Tibial nerve (tissue), 4 donors: ENCODE measurements around the gene VASP. TPM values are rescaled to one million over a fixed set of nuclear protein-coding genes. Genes with fewer than 3 reads are reported as not detected.

ENCODE experiments used
- DNase-seq, 2 donors: peaks; one replicate each; pipeline ENCODE4 v3.0.0-alpha.2; 2019; ENCODE audit warnings: low spot score in 2 of 2
- H3K27ac ChIP-seq, 4 donors: fragments of 200-600 bp; sonication (generic) in 3 of 4; one replicate each; pipeline ENCODE4 v1.5.1; 2017 to 2019; ENCODE audit warnings: mild to moderate bottlenecking in 1 of 4
- H3K27me3 ChIP-seq, 2 donors: fragments of 200-600 bp; sonication (generic) in 1 of 2; one replicate each; pipeline versions ENCODE4 v1.5.1 to v1.6.0; 2017 to 2019
- H3K36me3 ChIP-seq, 3 donors: fragments of 200-600 bp; sonication (generic); one replicate each; pipeline ENCODE4 v1.5.1; 2018 to 2019
- H3K4me1 ChIP-seq, 4 donors: fragments of 200-600 bp; sonication (generic) in 3 of 4; one replicate each; pipeline ENCODE4 v1.5.1; 2017 to 2019
- H3K4me3 ChIP-seq, 4 donors: fragments of 200-600 bp; sonication (generic) in 3 of 4; one replicate each; pipeline ENCODE4 v1.5.1; 2017 to 2019; ENCODE audit warnings: mild to moderate bottlenecking in 1 of 4, moderate library complexity in 1 of 4
- H3K9me3 ChIP-seq, 4 donors: fragments of 200-600 bp; sonication (generic) in 3 of 4; one replicate each; pipeline ENCODE4 v1.5.1; 2017 to 2019
- EP300 ChIP-seq, 2 donors: sonication (generic); formaldehyde crosslinking; IDR thresholded peaks; one replicate each; pipeline ENCODE4 v1.6.1; 2017; ENCODE audit warnings: antibody characterized with exemption in 2 of 2, mild to moderate bottlenecking in 1 of 2
- POLR2A ChIP-seq, 2 donors: fragments of 450-650 bp; IDR thresholded peaks; one replicate each; pipeline ENCODE4 v1.6.1; 2017; ENCODE audit warnings: antibody characterized with exemption in 2 of 2, mild to moderate bottlenecking in 2 of 2, moderate library complexity in 2 of 2
- WGBS, 2 donors: methylation state at CpG; one replicate each; pipeline ENCODE4 v1.1.5; 2018; 5-methylcytosine and 5-hydroxymethylcytosine counted together
- total RNA-seq, 4 donors: library from RNA; depleted of rRNA; stranded (reverse); fragments of >200 nt; gene quantifications; one replicate each; pipeline ENCODE4 v1.1.0, GENCODE V29; 2016
- TF ChIP-seq, protein P1 (sequence below), 5 experiments: fragments of 200-600 bp in 3 of 5; fragments of 450-650 bp in 2 of 5; sonication (generic) in 3 of 5; IDR thresholded peaks; one replicate each; pipeline ENCODE4 v1.5.1; 2016 to 2019; ENCODE audit warnings: antibody characterized with exemption in 5 of 5, mild to moderate bottlenecking in 3 of 5, moderate library complexity in 2 of 5

The VASP gene
- total RNA-seq, 4 donors from 2014 or later = 39.1 to 74.4 (median 59.2) TPM

DNA sequence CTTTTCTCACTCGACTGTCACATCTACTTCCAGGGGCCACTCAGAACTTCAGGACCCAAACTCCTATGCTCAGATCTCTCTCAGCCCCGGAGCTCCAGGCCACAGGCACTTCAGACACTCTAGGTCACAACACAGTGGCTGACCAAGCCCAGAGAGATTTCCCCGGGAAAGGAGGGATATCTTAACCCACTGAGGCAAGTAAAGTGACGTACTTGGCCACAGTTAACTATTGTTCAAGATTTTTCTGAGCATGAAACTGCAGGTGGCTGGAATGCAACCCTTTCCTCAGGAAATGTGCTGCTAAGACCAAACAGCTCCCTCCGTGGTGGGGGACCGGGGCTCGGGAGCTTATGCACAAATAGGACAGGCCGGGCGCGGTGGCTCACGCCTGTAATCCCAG is 53.4 kb downstream of the VASP start:
- no peak overlapping the region for H3K4me3 ChIP-seq
- H3K36me3 ChIP-seq = no peaks in the 10 kb centered on the region
- H3K9me3 ChIP-seq = no peaks in the 10 kb centered on the region
- WGBS, 2 donors = 69 to 77% methylated on average over 7 to 11 of the region's 11 CpGs
- H3K27ac ChIP-seq = no peak overlapping the region
- H3K27me3 ChIP-seq = no peaks in the 10 kb centered on the region
- TF ChIP-seq, protein P1, sequence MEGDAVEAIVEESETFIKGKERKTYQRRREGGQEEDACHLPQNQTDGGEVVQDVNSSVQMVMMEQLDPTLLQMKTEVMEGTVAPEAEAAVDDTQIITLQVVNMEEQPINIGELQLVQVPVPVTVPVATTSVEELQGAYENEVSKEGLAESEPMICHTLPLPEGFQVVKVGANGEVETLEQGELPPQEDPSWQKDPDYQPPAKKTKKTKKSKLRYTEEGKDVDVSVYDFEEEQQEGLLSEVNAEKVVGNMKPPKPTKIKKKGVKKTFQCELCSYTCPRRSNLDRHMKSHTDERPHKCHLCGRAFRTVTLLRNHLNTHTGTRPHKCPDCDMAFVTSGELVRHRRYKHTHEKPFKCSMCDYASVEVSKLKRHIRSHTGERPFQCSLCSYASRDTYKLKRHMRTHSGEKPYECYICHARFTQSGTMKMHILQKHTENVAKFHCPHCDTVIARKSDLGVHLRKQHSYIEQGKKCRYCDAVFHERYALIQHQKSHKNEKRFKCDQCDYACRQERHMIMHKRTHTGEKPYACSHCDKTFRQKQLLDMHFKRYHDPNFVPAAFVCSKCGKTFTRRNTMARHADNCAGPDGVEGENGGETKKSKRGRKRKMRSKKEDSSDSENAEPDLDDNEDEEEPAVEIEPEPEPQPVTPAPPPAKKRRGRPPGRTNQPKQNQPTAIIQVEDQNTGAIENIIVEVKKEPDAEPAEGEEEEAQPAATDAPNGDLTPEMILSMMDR (IDR thresholded peaks at IDR 0.05) = no peak
- TF ChIP-seq POLR2A (IDR thresholded peaks at IDR 0.05) (no peak), EP300 (IDR thresholded peaks at IDR 0.05) (no peak)
- DNase-seq = no peak
- peaks cover 0 to 19% (median 3%) of the 10 kb centered on the region in 4 donors for H3K4me1 ChIP-seq

DNA sequence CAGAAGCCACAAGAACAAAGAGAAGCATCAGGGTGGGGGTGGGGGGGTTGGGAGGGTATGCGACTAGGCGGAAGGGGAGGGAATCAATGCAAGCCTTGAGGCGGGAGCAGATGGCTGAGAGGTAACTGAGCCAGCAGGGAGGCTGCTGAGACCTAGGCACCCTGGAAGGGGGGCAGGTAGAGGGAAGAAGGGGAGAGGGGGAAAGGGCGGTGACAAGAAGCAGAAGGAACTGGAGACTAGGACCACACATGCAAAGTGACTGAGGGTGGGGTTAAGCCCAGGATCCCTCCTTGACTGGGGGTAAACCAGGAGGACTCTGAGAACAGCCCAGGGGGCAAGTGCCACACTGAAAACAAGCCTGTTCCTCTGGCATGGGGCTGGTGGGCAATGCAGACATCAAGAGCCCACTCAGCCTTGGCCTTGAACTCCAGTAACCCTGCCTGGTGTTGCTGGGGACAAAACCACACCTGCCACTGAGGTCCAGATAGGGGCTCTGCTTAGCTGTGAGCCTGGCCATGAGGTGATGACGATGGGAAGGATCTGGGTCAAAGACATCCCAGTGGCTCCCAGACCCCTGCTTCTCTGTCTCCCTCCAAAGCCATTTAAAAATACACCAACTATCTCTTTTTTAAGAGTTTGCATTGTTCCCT is 57.0 kb downstream of the VASP start:
- WGBS, 2 donors = 65 to 67% methylated on average over 5 of the region's 5 CpGs
- Histone ChIP-seq H3K9me3 (no peaks in the 10 kb centered on the region), H3K27me3 (no peaks in the 10 kb centered on the region), H3K4me3 (no peak overlapping the region), H3K4me1 (peaks cover 0 to 14% (median 6%) of the 10 kb centered on the region in 4 donors), H3K36me3 (no peaks in the 10 kb centered on the region), H3K27ac (peak overlapping the region in 1 of 4 donors; percentile 75)
- no peak for TF ChIP-seq EP300 (IDR thresholded peaks at IDR 0.05)
- TF ChIP-seq, protein P1 (IDR thresholded peaks at IDR 0.05) = no peak
- TF ChIP-seq POLR2A (IDR thresholded peaks at IDR 0.05) = no peak
- DNase-seq = no peak

DNA sequence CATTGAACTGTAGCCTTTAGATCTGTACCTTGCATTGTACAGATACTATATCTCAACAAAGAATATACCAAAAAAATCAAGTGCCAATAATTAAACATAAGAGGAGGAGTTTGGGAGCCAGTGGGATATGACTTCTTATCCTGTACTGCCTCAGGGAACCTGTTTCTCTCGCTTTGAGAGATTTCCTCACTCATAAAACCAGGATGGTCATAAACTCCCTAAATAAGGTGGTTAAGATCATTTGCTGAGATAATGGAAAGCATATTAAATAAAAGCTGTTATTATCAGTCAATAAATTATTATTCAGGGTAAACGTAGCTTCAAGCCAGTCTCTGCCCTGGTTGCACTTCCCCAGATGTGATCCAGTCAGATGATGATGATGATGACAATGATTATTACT is 60.3 kb downstream of the VASP start:
- 78% methylated on average over 2 of the region's 2 CpGs for WGBS, 2 donors
- no peak for DNase-seq
- TF ChIP-seq, protein P1 (IDR thresholded peaks at IDR 0.05) = no peak
- TF ChIP-seq EP300 (IDR thresholded peaks at IDR 0.05) (no peak), POLR2A (IDR thresholded peaks at IDR 0.05) (no peak)
- no peaks in the 10 kb centered on the region for H3K27me3 ChIP-seq
- peaks cover 0 to 11% (median 3%) of the 10 kb centered on the region in 4 donors for H3K4me1 ChIP-seq
- H3K4me3 ChIP-seq = no peak overlapping the region
- no peak overlapping the region for H3K27ac ChIP-seq
- H3K9me3 ChIP-seq = no peaks in the 10 kb centered on the region
- no peaks in the 10 kb centered on the region for H3K36me3 ChIP-seq

DNA sequence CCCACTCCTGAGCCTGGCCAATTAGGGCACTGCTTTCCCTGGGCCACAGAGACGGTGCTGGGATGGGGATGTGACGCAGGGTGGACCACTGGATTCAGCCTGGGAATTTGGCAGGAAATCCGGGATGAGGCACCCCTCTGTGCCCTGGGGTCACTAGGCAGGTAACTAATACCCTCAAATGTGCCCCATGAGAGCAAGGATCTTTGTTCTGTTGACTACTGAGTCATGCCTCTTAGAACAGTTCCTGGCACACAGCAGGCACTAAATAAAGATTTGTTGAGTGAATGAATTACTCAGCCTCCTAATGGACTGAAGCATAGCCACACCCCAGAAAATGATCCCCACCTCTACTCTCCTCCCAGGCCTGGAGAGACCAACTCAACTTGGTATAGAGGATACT is 61.5 kb downstream of the VASP start:
- H3K27me3 ChIP-seq = no peaks in the 10 kb centered on the region
- no peak overlapping the region for H3K4me3 ChIP-seq
- peaks cover 0 to 6% (median under 1%) of the 10 kb centered on the region in 4 donors for H3K4me1 ChIP-seq
- TF ChIP-seq EP300 (IDR thresholded peaks at IDR 0.05) (no peak), POLR2A (IDR thresholded peaks at IDR 0.05) (no peak)
- TF ChIP-seq, protein P1 (IDR thresholded peaks at IDR 0.05) = no peak
- WGBS, 2 donors = 80% methylated on average over 3 of the region's 3 CpGs
- no peaks in the 10 kb centered on the region for H3K36me3 ChIP-seq
- DNase-seq = no peak
- H3K9me3 ChIP-seq = no peaks in the 10 kb centered on the region
- H3K27ac ChIP-seq = no peak overlapping the region

DNA sequence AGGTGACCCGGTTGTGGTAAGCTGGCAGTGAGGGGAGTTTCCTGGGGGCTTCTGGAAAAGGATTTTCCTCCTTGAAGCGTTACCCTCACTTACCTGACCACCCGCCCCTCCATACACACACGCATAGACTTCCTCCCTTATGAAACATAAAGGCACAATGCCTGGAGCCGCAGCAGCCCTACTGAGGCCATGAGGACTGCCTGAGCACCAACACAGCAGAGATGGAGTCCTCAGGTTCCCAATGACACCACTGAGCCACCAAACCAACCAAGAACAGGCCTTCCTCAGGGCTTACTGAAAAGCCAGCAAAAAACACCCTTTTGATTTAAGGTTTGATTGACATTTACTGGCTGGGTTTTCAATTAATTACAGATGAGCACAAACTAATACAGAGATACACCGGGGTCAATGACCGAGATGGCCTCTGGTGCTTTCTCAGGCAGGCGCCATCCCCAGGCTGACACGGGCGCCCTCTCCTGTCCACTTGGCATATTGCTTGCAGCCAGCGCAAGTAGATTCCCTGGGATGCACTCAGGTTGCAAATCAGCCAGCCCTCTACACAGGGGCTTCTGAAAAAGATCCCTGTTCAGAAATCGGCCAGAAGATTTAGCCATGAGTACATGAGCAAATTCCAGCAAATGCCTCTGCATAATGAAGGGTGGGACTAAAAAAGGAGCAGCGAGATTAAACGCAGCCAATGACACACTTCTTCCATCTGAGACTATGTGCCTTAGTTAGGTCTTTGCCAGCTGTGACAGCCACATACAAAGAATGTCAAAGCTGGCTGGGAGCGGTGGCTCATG is 62.5 kb downstream of the VASP start:
- Histone ChIP-seq H3K4me3 (no peak overlapping the region), H3K27ac (no peak overlapping the region), H3K4me1 (peaks cover 0 to 6% (median 0%) of the 10 kb centered on the region in 4 donors), H3K36me3 (no peaks in the 10 kb centered on the region), H3K9me3 (no peaks in the 10 kb centered on the region), H3K27me3 (no peaks in the 10 kb centered on the region)
- WGBS, 2 donors = 46 to 50% methylated on average over 14 to 15 of the region's 15 CpGs
- no peak for TF ChIP-seq EP300 (IDR thresholded peaks at IDR 0.05)
- TF ChIP-seq, protein P1 (IDR thresholded peaks at IDR 0.05) = peak; percentile 41 to 71 (median 58)
- no peak for DNase-seq
